Panc1 (cell line): ENCODE results near the gene ZNF283.

Experiments used
- POLR2AphosphoS5 ChIP-seq: IDR thresholded peaks from 2 replicates; pipeline ENCODE4 v1.6.1; 2012; ENCODE audit warnings: mild to moderate bottlenecking, low read depth, low read length, moderate library complexity
- SIN3A ChIP-seq: IDR thresholded peaks from 2 replicates; pipeline ENCODE4 v1.6.1; 2012; ENCODE audit warnings: low read depth, mild to moderate bottlenecking, low read length, moderate library complexity, borderline replicate concordance; ENCODE audit not compliant: insufficient read depth
- TCF7L2 ChIP-seq: IDR thresholded peaks from 2 replicates; pipeline ENCODE4 v1.6.1; 2011; ENCODE audit warnings: mild to moderate bottlenecking, low read depth, low read length, inconsistent platforms
- TF ChIP-seq, protein P1 (sequence below): fragments of 450-650 bp; IDR thresholded peaks from 2 replicates; pipeline ENCODE4 v1.5.1; 2017; ENCODE audit warnings: mild to moderate bottlenecking

DNA sequence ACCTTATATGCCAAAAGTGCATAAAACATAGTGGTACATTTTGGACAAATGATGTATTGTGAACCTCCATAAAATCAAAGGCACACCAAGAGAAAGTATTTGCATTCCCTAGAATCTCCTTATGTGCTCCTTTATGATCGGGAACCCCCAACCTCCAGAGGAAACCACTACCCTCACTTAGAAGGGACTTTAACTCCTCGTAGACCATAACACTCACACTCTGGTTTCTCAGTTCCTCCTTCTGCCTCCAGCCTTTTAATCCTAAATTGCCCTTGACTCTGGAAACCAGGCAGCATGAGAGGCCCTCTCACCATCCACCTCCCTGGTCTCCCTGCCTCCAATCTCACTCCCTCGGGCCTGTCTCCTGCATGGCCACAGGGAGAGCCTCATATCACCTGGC is 36.5 kb upstream of the ZNF283 start:
- TF ChIP-seq, protein P1, sequence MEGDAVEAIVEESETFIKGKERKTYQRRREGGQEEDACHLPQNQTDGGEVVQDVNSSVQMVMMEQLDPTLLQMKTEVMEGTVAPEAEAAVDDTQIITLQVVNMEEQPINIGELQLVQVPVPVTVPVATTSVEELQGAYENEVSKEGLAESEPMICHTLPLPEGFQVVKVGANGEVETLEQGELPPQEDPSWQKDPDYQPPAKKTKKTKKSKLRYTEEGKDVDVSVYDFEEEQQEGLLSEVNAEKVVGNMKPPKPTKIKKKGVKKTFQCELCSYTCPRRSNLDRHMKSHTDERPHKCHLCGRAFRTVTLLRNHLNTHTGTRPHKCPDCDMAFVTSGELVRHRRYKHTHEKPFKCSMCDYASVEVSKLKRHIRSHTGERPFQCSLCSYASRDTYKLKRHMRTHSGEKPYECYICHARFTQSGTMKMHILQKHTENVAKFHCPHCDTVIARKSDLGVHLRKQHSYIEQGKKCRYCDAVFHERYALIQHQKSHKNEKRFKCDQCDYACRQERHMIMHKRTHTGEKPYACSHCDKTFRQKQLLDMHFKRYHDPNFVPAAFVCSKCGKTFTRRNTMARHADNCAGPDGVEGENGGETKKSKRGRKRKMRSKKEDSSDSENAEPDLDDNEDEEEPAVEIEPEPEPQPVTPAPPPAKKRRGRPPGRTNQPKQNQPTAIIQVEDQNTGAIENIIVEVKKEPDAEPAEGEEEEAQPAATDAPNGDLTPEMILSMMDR, result no peak
- no peak for TF ChIP-seq POLR2AphosphoS5
- no peak for TF ChIP-seq TCF7L2
- TF ChIP-seq SIN3A, result no peak
